Activated naive CD4-positive, alpha-beta T cell treated with anti-CD3 and anti-CD28 coated beads, Interleukin-2, amount 50 U/mL, for 72 hours (primary cell): ENCODE data around the gene ATXN7L1. TPM values are rescaled to one million over a fixed set of nuclear protein-coding genes. Genes with fewer than 3 reads are reported as not detected.
A peak's percentile ranks its signal among the peaks of the same experiment; 100 is the strongest.

Experiments used
- ATAC-seq, 2 donors: fragments of 150-1000 bp; cut with Tn5 transposase; 2 replicates each; pipeline ENCODE4 v1.10.0; 2021; ENCODE audit warnings: mild to moderate bottlenecking in 2 of 2, moderate library complexity in 2 of 2
- DNase-seq, 2 donors: peaks; one replicate each; pipeline ENCODE4 v3.0.0; 2021 to 2022; ENCODE audit warnings: low spot score in 2 of 2
- H3K27ac Mint-ChIP-seq, 2 donors: one replicate each; pipeline ENCODE4 v1.8.0; 2022; ENCODE audit warnings: mild to moderate bottlenecking in 2 of 2, mixed read lengths in 2 of 2
- H3K36me3 Mint-ChIP-seq, 2 donors: one replicate each; pipeline ENCODE4 v1.8.0; 2022; ENCODE audit warnings: mixed read lengths in 2 of 2
- H3K9me3 Mint-ChIP-seq, 2 donors: one replicate each; pipeline ENCODE4 v1.8.0; 2022; ENCODE audit warnings: mixed read lengths in 2 of 2
- total RNA-seq, 2 donors: library from RNA; stranded (reverse); gene quantifications; one replicate each; pipeline ENCODE4 v1.2.3, GENCODE V29; 2022

Gene ATXN7L1
- total RNA-seq: 10 to 100 TPM in 1 of 2 donors, 1 to 10 TPM in 1; 7.3 to 10.8 TPM

GRCh38 chr7:105876091-105876963, at the start of gene ATXN7L1:
Gene ATXN7L1, minus strand, starts transcription at chr7:105876599. Its CDS starts 41 bp downstream, at chr7:105876558.
- Mint-ChIP-seq H3K36me3 (peaks cover 0 to 8% of the 10 kb centered on the region in 2 donors), H3K9me3 (no peaks in the 10 kb centered on the region), H3K27ac (peak within 1 kb of the TSS; percentile 88 to 96)
- ATAC-seq: peak; percentile 80 to 84
- peak; percentile 85 to 91 for DNase-seq

- H3K27ac Mint-ChIP-seq: no peak overlapping the region
- ATAC-seq (no peak), DNase-seq (no peak)
- H3K36me3 Mint-ChIP-seq: peaks cover 4 to 21% of the 10 kb centered on the region in 2 donors
- no peaks in the 10 kb centered on the region for H3K9me3 Mint-ChIP-seq
Measured at GRCh38 chr7:105926131-105926530, 49.7 kb upstream of the ATXN7L1 start.

GRCh38 chr7:105924945-105925344, 48.5 kb upstream of the ATXN7L1 start:
- peak; percentile 92 to 97 for ATAC-seq
- Mint-ChIP-seq H3K27ac (peak overlapping the region; percentile 67 to 76), H3K9me3 (peaks cover 0 to 2% of the 10 kb centered on the region in 2 donors), H3K36me3 (peaks cover 4 to 21% of the 10 kb centered on the region in 2 donors)
- peak in 1 of 2 donors; percentile 34 for DNase-seq

GRCh38 chr7:105920766-105921165, 44.4 kb upstream of the ATXN7L1 start:
- Mint-ChIP-seq H3K36me3 (peaks cover 15 to 21% of the 10 kb centered on the region in 2 donors), H3K9me3 (peaks cover 0 to 5% of the 10 kb centered on the region in 2 donors), H3K27ac (no peak overlapping the region)
- DNase-seq: no peak
- no peak for ATAC-seq

- Mint-ChIP-seq H3K36me3 (peaks cover 0 to 21% of the 10 kb centered on the region in 2 donors), H3K27ac (no peak overlapping the region), H3K9me3 (peaks cover 0 to 5% of the 10 kb centered on the region in 2 donors)
- ATAC-seq (no peak), DNase-seq (no peak)
Measured at GRCh38 chr7:105917659-105918058, 41.3 kb upstream of the ATXN7L1 start.

GRCh38 chr7:105916603-105917002, 40.2 kb upstream of the ATXN7L1 start:
- H3K36me3 Mint-ChIP-seq: peaks cover 0 to 17% of the 10 kb centered on the region in 2 donors
- DNase-seq (no peak), ATAC-seq (no peak)
- H3K9me3 Mint-ChIP-seq: peaks cover 0 to 5% of the 10 kb centered on the region in 2 donors
- no peak overlapping the region for H3K27ac Mint-ChIP-seq

- peaks cover 8 to 18% of the 10 kb centered on the region in 2 donors for H3K36me3 Mint-ChIP-seq
- H3K9me3 Mint-ChIP-seq: peaks cover 8 to 9% of the 10 kb centered on the region in 2 donors
- H3K27ac Mint-ChIP-seq: no peak overlapping the region
- DNase-seq (no peak), ATAC-seq (no peak)
Measured at GRCh38 chr7:105913947-105914346, 37.5 kb upstream of the ATXN7L1 start.

- ATAC-seq (no peak), DNase-seq (no peak)
- peaks cover 8 to 9% of the 10 kb centered on the region in 2 donors for H3K9me3 Mint-ChIP-seq
- H3K27ac Mint-ChIP-seq: no peak overlapping the region
- peaks cover 8 to 14% of the 10 kb centered on the region in 2 donors for H3K36me3 Mint-ChIP-seq
Measured at GRCh38 chr7:105911961-105912575, 35.7 kb upstream of the ATXN7L1 start.

GRCh38 chr7:105910172-105910571, 33.8 kb upstream of the ATXN7L1 start:
- no peak overlapping the region for H3K27ac Mint-ChIP-seq
- no peak for DNase-seq
- H3K9me3 Mint-ChIP-seq: peaks cover 8 to 9% of the 10 kb centered on the region in 2 donors
- ATAC-seq: peak in 1 of 2 donors; percentile 81
- H3K36me3 Mint-ChIP-seq: peaks cover 6 to 8% of the 10 kb centered on the region in 2 donors

GRCh38 chr7:105909742-105910141, 33.3 kb upstream of the ATXN7L1 start:
- DNase-seq: no peak
- Mint-ChIP-seq H3K9me3 (peaks cover 8 to 9% of the 10 kb centered on the region in 2 donors), H3K27ac (no peak overlapping the region), H3K36me3 (peaks cover 6 to 8% of the 10 kb centered on the region in 2 donors)
- no peak for ATAC-seq

- ATAC-seq: no peak
- H3K36me3 Mint-ChIP-seq: peaks cover 6 to 8% of the 10 kb centered on the region in 2 donors
- H3K27ac Mint-ChIP-seq: no peak overlapping the region
- DNase-seq: no peak
- peaks cover 8 to 9% of the 10 kb centered on the region in 2 donors for H3K9me3 Mint-ChIP-seq
Measured at GRCh38 chr7:105907129-105907846, 30.9 kb upstream of the ATXN7L1 start.

GRCh38 chr7:105906695-105907094, 30.3 kb upstream of the ATXN7L1 start:
- Mint-ChIP-seq H3K36me3 (peaks cover 6 to 8% of the 10 kb centered on the region in 2 donors), H3K9me3 (peaks cover 8 to 9% of the 10 kb centered on the region in 2 donors), H3K27ac (peak overlapping the region; percentile 54 to 66)
- DNase-seq (no peak), ATAC-seq (no peak)

GRCh38 chr7:105905910-105906568, 29.6 kb upstream of the ATXN7L1 start:
- ATAC-seq: no peak
- no peak for DNase-seq
- H3K36me3 Mint-ChIP-seq: peaks cover 4 to 5% of the 10 kb centered on the region in 2 donors
- peaks cover 5 to 6% of the 10 kb centered on the region in 2 donors for H3K9me3 Mint-ChIP-seq
- peak overlapping the region; percentile 54 to 66 for H3K27ac Mint-ChIP-seq

GRCh38 chr7:105905209-105905909, 29.0 kb upstream of the ATXN7L1 start:
- no peak overlapping the region for H3K27ac Mint-ChIP-seq
- H3K9me3 Mint-ChIP-seq: peaks cover 3 to 4% of the 10 kb centered on the region in 2 donors
- DNase-seq (no peak), ATAC-seq (no peak)
- no peaks in the 10 kb centered on the region for H3K36me3 Mint-ChIP-seq

GRCh38 chr7:105904064-105904463, 27.7 kb upstream of the ATXN7L1 start:
- ATAC-seq (no peak), DNase-seq (no peak)
- no peak overlapping the region for H3K27ac Mint-ChIP-seq
- no peaks in the 10 kb centered on the region for H3K9me3 Mint-ChIP-seq
- no peaks in the 10 kb centered on the region for H3K36me3 Mint-ChIP-seq
